Measurements from ENCODE around the gene SLCO4A1. TPM values are rescaled to one million over a fixed set of nuclear protein-coding genes. Genes with fewer than 3 reads are reported as not detected.

The SLCO4A1 gene
- total and polyA plus RNA-seq, 2 donors (not counting 1 experiment from before 2014, with no cell fraction given) = 0.50 TPM; not detected in 1

DNA sequence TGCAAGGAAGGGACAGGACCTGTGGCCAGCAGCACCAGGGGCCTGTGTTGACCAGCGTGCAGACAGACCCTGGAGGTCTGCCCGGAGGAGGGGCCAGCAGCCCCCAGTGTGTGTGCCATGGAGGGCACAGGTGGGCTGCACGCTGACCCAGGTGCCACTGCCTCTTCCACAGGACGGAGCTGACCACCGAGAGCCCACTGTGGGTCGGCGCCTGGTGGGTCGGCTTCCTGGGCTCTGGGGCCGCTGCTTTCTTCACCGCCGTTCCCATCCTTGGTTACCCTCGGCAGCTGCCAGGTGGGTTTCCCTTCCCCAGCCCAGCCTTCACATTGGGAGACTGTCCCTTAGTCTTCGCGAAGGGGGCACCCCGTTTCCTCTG lies 17.9 kb downstream of the SLCO4A1 start:
- no peak for DNase-seq (ENCODE audit: low read depth in 2 of 2)
- Histone ChIP-seq H3K9me3 (ENCODE audit: control insufficient read depth, insufficient read depth, low read depth, low read length) (no peaks in the 10 kb centered on the region), H3K36me3 (ENCODE audit: control insufficient read depth, insufficient read depth, low read length) (no peaks in the 10 kb centered on the region), H3K9ac (ENCODE audit: insufficient read depth, low read length) (no peak overlapping the region), H2AFZ (ENCODE audit: low read length) (no peak overlapping the region), H3K4me1 (ENCODE audit: control insufficient read depth, extremely low read depth, insufficient read depth, low read length) (peaks cover 5% of the 10 kb centered on the region), H3K27ac (ENCODE audit: insufficient read depth, low read length) (no peak overlapping the region), H3K79me2 (ENCODE audit: control insufficient read depth, insufficient read depth, low read length) (no peaks in the 10 kb centered on the region), H3K4me3 (replicated peaks in 1 of 4; ENCODE audit: control extremely low read depth in 1 of 4, insufficient read depth in 1 of 4, low read depth in 3 of 4, low read length in 4 of 4) (no peak overlapping the region), H4K20me1 (ENCODE audit: control insufficient read depth, extremely low read depth, insufficient read depth, low read length) (no peaks in the 10 kb centered on the region), H3K4me2 (ENCODE audit: extremely low read depth, insufficient read depth, low read length) (no peak overlapping the region), H3K27me3 (ENCODE audit: control insufficient read depth, insufficient read depth, low read length) (no peaks in the 10 kb centered on the region)
- TF ChIP-seq EZH2 (IDR thresholded peaks at IDR 0.05; ENCODE audit: low read length, missing control alignments) = no peak
- TF ChIP-seq CTCF (conservative IDR thresholded peaks at IDR 0.05 in 1 of 2, IDR thresholded peaks at IDR 0.05 in 1 of 2; ENCODE audit: low read depth in 1 of 2, low read length in 2 of 2) = no peak

- no peak overlapping the region for H3K9ac ChIP-seq (ENCODE audit: insufficient read depth, low read length)
- H3K9me3 ChIP-seq (ENCODE audit: control insufficient read depth, insufficient read depth, low read depth, low read length) = no peaks in the 10 kb centered on the region
Observed at GRCh38 chr20:62660768-62661167, 18.5 kb downstream of the SLCO4A1 start.

GRCh38 chr20:62661647-62662046 lies 19.3 kb downstream of the SLCO4A1 start:
- Histone ChIP-seq H3K27me3 (ENCODE audit: control insufficient read depth, insufficient read depth, low read length) (no peaks in the 10 kb centered on the region), H3K36me3 (ENCODE audit: control insufficient read depth, insufficient read depth, low read length) (no peaks in the 10 kb centered on the region), H3K4me3 (replicated peaks in 1 of 4; ENCODE audit: control extremely low read depth in 1 of 4, insufficient read depth in 1 of 4, low read depth in 3 of 4, low read length in 4 of 4) (no peak overlapping the region), H3K27ac (ENCODE audit: insufficient read depth, low read length) (no peak overlapping the region), H3K4me1 (ENCODE audit: control insufficient read depth, extremely low read depth, insufficient read depth, low read length) (peaks cover 5% of the 10 kb centered on the region), H3K9me3 (ENCODE audit: control insufficient read depth, insufficient read depth, low read depth, low read length) (no peaks in the 10 kb centered on the region), H3K9ac (ENCODE audit: insufficient read depth, low read length) (no peak overlapping the region), H4K20me1 (ENCODE audit: control insufficient read depth, extremely low read depth, insufficient read depth, low read length) (no peaks in the 10 kb centered on the region), H3K4me2 (ENCODE audit: extremely low read depth, insufficient read depth, low read length) (no peak overlapping the region), H2AFZ (ENCODE audit: low read length) (no peak overlapping the region), H3K79me2 (ENCODE audit: control insufficient read depth, insufficient read depth, low read length) (no peaks in the 10 kb centered on the region)
- TF ChIP-seq CTCF (conservative IDR thresholded peaks at IDR 0.05 in 1 of 2, IDR thresholded peaks at IDR 0.05 in 1 of 2; ENCODE audit: low read depth in 1 of 2, low read length in 2 of 2) = no peak
- TF ChIP-seq EZH2 (IDR thresholded peaks at IDR 0.05; ENCODE audit: low read length, missing control alignments) = no peak
- DNase-seq (ENCODE audit: low read depth in 2 of 2) = no peak

More at GRCh38 chr20:62660768-62661167, 18.5 kb downstream of the SLCO4A1 start:
- Histone ChIP-seq H3K4me3 (replicated peaks in 1 of 4; ENCODE audit: control extremely low read depth in 1 of 4, insufficient read depth in 1 of 4, low read depth in 3 of 4, low read length in 4 of 4) (no peak overlapping the region), H3K79me2 (ENCODE audit: control insufficient read depth, insufficient read depth, low read length) (no peaks in the 10 kb centered on the region), H3K36me3 (ENCODE audit: control insufficient read depth, insufficient read depth, low read length) (no peaks in the 10 kb centered on the region), H3K4me1 (ENCODE audit: control insufficient read depth, extremely low read depth, insufficient read depth, low read length) (peaks cover 5% of the 10 kb centered on the region), H3K27me3 (ENCODE audit: control insufficient read depth, insufficient read depth, low read length) (no peaks in the 10 kb centered on the region), H2AFZ (ENCODE audit: low read length) (no peak overlapping the region), H4K20me1 (ENCODE audit: control insufficient read depth, extremely low read depth, insufficient read depth, low read length) (no peaks in the 10 kb centered on the region), H3K27ac (ENCODE audit: insufficient read depth, low read length) (no peak overlapping the region), H3K4me2 (ENCODE audit: extremely low read depth, insufficient read depth, low read length) (no peak overlapping the region)
- no peak for TF ChIP-seq CTCF (conservative IDR thresholded peaks at IDR 0.05 in 1 of 2, IDR thresholded peaks at IDR 0.05 in 1 of 2; ENCODE audit: low read depth in 1 of 2, low read length in 2 of 2)
- TF ChIP-seq EZH2 (IDR thresholded peaks at IDR 0.05; ENCODE audit: low read length, missing control alignments) = no peak
- no peak for DNase-seq (ENCODE audit: low read depth in 2 of 2)

All from fibroblast of lung (primary cell).